ENCODE results near the gene SEPHS1. TPM values are rescaled to one million over a fixed set of nuclear protein-coding genes. Genes with fewer than 3 reads are reported as not detected.
"Not testable (repeated sequence)": the region's sequence is repeated elsewhere in the genome, so short reads cannot be mapped to it uniquely, and the experiment has no call there.

Gene SEPHS1, protein sequence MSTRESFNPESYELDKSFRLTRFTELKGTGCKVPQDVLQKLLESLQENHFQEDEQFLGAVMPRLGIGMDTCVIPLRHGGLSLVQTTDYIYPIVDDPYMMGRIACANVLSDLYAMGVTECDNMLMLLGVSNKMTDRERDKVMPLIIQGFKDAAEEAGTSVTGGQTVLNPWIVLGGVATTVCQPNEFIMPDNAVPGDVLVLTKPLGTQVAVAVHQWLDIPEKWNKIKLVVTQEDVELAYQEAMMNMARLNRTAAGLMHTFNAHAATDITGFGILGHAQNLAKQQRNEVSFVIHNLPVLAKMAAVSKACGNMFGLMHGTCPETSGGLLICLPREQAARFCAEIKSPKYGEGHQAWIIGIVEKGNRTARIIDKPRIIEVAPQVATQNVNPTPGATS
- 56.5 TPM for total RNA-seq

DNA sequence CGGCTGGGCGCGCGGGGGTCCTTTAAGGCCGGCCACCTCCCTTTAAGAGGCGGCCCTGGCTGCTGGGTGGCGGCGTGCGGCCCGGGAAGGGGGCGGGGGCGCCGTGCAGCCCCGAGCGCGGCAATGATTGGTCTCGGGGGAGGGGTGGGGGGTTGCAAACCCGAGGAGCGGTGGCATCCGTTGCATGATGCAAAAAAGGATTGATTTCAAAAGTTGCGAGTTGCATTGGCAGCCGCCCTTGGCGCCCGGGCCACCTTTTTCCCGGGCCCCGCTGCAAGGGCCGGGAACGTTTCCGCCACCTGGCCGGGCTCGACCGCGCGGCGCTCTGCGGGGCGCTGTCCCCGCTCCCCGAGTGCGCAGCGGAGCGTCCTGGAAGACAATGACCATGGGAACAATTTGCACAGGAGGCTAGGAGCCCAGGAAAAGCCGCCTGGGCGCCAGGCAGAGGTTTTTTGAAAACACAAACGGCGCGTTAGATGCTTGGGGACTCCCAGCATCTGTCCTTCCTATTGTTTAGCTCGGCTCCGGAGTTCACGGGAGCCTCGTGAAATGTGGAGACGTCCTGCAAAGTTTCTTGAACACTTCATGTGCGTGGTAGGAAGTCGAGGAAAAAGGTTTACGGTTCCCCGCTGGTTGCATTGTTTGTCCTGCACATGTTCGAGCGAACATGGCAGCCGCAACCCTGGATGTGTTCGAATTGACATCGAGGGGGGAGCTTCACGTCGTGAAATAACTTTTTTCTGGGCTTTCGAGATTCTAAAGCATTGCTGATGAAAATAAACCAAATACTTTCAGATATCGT is at the start of gene SEPHS1:
Gene SEPHS1, minus strand, starts transcription at position 78 of the 802 bp plus-strand sequence. CDS start 3,343 bp downstream, outside the sequence.
- peak; percentile 91 for DNase-seq

DNA sequence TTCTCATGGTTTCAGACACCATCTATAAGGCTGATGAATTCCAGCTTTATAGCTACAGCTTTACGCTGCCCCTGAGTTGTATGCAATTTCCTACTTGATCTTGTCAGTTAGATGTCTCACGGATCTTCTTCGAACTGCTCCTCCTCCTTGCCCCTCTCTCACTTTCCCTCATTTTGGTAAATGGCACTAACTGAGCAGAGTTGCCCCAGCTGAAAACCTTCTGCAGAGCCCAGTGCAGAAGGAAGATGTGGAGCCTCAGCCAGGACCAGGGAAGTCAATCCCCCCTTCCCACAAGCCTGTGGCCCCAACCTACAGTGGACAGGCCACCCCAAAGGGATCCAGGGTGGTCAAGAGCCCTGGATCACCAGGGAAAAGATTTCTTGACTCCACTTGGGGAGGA is 49.0 kb upstream of the SEPHS1 start:
- DNase-seq, result no peak

DNA sequence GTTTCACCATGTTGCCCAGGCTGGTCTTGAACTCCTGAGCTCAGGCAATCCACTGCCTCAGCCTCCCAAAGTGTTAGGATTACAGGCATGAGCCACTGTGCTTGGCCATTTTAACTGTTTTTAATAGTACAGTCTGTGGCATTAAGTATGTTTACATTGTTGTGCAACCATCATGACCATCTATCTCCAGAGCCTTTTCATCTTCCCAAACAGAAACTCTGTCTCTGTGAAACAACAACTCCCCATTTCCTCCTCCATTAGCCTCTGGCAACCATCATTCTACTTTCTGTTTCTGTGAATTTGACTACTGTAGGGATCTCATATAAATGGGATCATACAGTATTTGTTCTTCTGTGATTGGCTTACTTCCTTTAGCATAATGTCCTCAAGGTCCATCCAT is 48.3 kb upstream of the SEPHS1 start:
- DNase-seq, result no peak

- DNase-seq, result no peak
Observed at GRCh38 chr10:13395540-13395939, 47.4 kb upstream of the SEPHS1 start.

- DNase-seq, result no peak
Observed at GRCh38 chr10:13393640-13394039, 45.5 kb upstream of the SEPHS1 start.

DNA sequence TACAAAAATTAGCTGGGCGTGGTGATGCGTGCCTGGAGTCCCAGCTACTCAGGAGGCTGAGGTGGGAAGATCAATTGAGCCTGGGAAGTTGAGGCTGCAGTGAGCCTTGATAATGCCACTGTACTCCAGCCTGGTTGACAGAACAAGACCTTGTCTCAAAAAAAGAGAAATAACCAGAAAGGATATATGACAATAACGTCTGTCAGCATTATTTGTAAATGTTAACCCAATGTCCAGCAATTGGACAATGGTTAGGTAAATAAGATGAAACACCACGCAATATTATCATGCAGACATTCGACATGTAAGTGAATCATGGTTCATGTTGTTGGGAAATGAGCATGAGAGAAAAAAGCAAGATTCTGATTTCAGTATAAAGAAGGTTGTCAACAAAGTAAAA is 44.6 kb upstream of the SEPHS1 start:
- no peak for DNase-seq

DNA sequence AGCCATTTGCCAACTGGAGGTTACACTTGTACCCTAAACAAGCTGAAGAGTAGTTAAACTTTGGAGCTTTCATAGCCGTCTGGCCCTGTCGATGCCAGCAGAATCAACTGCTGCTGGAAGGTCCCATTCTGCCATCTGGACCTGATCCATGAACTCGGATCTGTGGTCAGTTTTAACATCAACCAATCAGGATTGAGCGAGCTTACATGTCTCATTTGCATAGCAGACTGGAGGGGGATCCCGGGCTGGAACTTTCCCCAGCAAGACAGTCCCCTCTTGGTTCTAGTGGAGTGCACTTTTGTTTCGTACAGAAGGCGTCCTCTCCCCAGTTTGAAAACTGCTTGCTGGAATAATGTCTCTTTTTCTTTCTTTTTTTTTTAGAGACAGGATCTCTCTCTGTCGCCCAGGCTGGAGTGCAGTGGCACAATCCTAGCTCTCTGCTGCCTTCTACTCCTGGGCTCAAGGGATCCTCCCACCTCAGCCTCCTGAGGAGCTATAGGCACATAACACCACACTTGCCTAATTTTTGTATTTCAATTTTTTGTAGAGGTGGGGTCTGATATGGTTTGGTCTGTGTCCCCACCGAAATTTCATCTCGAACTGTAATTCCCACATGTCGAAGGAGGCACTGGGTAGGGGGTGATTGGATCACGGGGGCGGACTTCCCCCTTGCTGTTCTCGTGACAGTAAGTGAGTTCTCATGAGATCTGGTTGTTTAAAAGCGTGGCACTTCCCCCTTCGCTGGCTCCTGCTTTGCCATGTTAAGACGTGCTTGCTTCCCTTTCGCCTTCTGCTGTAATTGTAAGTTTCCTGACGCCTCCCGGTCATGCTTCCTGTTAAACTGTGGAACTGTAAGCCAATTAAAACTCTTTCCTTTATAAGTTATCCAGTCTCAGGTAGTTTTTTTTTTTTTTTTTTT is 42.8 kb upstream of the SEPHS1 start:
- DNase-seq, result peak; percentile 51

DNA sequence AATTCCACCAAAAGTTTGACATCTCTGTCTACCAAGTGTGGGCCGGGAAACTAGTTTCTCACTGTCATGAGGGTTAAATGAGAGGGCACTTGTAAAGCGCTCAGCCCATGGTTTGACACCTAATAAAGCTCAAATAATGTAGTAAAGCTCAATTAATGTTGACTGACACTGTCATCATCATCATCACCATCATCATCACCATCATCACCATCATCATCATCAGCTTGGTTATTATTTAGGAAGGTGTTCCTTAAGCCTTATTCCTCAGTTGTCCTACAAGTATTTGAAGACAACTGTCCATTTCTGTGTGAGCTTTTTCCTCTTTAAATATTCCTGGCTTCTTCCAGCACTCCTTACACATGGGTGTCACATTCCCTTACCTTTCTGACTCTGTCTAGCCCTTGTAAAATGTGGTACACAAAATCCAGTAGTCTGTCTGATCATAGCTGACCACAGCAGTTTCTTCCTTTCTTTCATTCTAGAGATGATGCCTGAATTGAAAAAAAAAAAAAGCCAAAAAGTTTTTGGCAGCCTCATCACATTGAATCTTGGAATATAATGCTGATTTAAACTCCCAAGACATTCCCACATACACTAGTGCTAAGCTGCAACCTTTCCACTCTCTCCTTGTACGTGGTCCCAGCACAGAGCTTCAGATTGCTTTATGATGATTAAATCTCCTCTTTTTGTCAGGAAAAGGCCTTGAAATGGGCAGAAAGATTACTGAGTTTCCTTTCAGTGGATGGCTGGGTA is 40.6 kb upstream of the SEPHS1 start:
- peak; percentile 16 for DNase-seq

GRCh38 chr10:13386021-13386420 is 37.9 kb upstream of the SEPHS1 start:
- DNase-seq, result no peak

DNA sequence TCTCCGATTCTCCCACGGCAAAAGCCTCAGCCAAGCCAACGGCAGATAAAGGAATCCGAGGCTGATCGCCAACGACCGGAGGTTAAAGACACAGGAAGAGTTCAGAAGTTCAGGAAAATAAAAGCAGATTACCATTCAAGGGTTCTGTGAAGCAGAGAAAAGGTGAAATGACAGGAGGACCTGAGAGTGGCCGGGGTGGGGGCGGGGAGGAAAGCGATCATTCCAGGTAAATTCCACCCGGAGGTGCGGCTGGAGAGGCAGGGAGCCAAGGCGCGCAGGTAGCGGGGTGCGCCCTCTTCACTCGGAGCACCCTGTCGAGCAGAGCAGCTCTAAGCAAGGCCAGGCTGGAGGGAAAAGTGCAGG is 35.3 kb upstream of the SEPHS1 start:
- no peak for DNase-seq

GRCh38 chr10:13382703-13383398 is 34.8 kb upstream of the SEPHS1 start:
- peak; percentile 13 for DNase-seq

DNA sequence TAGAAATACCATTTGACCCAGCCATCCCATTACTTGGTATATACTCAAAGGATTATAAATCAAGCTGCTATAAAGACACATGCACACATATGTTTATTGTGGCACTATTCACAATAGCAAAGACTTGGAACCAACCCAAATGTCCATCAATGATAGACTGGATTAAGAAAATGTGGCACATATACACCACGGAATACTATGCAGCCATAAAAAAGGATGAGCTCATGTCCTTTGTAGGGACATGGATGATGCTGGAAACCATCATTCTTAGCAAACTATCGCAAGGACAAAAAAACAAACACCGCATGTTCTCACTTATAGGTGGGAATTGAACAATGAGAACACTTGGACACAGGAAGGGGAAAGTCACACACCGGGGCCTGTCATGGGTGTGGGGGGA is 31.0 kb upstream of the SEPHS1 start:
- DNase-seq, result not testable (repeated sequence)

DNA sequence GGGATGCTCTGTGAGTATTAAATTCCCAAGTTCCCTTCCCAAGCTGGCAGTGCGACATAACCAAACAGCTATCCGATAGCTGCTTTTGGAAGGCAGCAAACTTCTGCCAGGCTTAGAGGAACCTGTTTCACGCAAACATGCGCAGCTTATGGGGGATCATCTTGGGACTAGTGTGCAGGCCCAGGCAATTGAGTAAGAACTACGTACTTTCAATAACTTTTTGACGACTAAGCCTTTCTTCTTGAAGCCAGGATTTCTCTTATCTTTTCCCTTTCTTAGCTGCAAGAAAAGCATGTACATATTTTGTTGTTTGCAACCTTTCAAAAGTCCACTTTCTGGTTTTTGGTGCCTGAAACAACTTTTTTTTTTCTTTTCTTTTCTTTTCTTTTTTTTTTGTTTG is 28.7 kb upstream of the SEPHS1 start:
- DNase-seq, result peak; percentile 19

DNA sequence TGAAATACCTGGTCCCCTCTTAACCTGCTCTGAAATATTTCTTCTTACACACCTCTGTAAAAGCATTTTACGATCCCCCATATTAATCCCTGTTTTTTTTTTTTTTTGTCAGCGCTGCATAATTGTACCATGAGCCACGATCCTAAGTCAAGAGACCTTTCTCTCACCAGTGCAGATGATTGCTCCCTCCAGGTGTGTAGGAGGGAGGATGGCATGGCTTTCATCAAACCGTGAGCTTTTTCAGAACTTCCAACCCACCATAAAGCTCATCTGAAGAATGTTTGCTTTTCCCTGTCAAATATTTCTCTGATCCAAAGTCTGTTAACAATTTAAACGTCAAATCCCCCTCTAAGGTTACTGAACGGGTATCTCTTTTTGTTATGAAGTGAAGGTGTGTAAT is 28.2 kb upstream of the SEPHS1 start:
- no peak for DNase-seq

- no peak for DNase-seq
Observed at GRCh38 chr10:13375791-13376190, 27.7 kb upstream of the SEPHS1 start.

GRCh38 chr10:13373644-13374043 is 25.6 kb upstream of the SEPHS1 start:
- no peak for DNase-seq

DNA sequence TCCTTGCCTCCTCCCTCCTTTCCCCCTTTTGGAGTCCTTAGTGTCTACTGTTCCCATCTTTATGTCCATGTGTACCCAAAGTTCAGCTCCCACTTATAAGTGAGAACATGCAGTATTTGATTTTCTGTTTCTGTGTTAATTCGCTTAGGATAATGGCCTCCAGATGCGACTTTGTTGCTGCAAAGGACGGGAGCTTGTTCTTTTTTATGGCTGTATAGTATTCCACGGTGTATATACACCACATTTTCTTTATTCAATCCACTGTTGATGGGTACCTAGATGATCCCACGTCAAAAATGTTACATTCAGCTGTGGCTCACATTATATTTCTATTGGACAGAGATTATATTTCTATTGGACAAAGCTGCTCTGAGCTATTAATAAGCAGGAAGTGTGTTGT is 24.4 kb upstream of the SEPHS1 start:
- no peak for DNase-seq

GRCh38 chr10:13371897-13372470 is 23.9 kb upstream of the SEPHS1 start:
- DNase-seq, result peak; percentile 96

DNA sequence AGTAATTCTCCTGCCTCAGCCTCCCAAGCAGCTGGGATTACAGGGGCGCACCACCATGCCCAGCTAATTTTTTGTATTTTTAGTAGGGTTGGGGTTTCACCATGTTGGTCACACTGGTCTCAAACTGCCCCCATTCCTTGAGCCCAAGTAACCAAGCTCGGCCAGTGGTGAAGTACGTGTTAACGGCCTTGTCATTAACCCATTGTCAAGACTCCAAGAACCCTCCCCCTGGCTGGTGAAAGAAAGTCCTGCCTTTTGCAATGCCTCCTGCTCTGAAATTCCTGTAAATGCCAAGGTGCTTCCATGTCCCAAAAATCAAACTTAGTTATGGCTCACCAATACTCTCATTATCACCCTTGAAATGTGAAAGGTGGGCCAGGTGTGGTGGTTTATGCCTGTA is 18.8 kb upstream of the SEPHS1 start:
- no peak for DNase-seq

- DNase-seq, result peak; percentile 77
Observed at GRCh38 chr10:13365831-13366230, 17.7 kb upstream of the SEPHS1 start.

DNA sequence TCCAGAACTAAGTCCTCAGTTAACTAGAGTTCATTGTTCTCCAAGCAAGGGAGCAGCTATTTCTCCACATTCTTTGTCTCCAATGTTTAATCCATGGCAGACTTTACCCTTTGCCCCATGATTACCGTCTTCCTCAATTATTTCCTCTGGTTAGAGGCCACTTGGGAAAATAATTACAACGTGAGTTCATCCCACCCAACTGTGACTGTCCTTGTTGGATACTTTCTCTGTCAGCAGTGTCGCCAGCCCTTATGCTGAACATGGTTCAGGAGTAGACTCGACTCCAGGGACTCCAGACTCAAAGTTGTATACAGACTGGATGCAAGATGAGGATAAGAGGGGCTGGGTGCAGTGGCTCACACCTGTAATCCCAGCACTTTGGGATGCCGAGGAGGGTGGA is 17.1 kb upstream of the SEPHS1 start:
- DNase-seq, result no peak
